Fibroblast of peridontal ligament (primary cell): ENCODE data around the gene DENND1B.
"Not testable (repeated sequence)": the region's sequence is repeated elsewhere in the genome, so short reads cannot be mapped to it uniquely, and the experiment has no call there.

ENCODE experiments used
- DNase-seq: peaks from one replicate; pipeline ENCODE4 v3.0.0-alpha.2; 2010; ENCODE audit errors: extremely low read depth

Gene DENND1B

GRCh38 chr1:197745911-197746310, 29.4 kb downstream of the DENND1B start:
- DNase-seq: no peak

- no peak for DNase-seq
These were observed 30.3 kb downstream of the DENND1B start for GRCh38 chr1:197744979-197745378.

GRCh38 chr1:197743578-197743977, 31.7 kb downstream of the DENND1B start:
- no peak for DNase-seq

GRCh38 chr1:197740992-197741391, 34.3 kb downstream of the DENND1B start:
- no peak for DNase-seq

GRCh38 chr1:197738927-197739326, 36.4 kb downstream of the DENND1B start:
- no peak for DNase-seq

- DNase-seq: no peak
These were observed 37.4 kb downstream of the DENND1B start for GRCh38 chr1:197737916-197738315.

GRCh38 chr1:197736685-197737084, 38.6 kb downstream of the DENND1B start:
- DNase-seq: peak; percentile 59

DNA sequence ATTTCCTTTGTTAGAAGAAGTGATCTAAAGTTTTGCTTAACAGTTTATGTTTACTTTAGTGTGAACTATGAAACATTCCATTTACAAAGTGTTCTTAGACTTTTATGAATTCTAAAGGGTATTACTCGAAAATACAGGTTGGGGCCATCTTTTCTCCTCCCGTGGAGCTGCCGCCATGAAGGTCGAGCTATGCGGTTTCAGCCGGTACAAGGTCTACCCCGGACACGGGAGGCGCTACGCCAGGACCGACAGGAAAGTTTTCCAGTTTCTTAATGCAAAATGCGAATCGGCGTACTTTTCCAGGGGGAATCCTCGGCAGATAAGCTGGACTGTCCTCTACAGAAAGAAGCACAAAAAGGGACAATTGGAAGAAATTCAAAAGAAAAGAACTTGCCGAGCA, 39.8 kb downstream of the DENND1B start:
- no peak for DNase-seq

- no peak for DNase-seq
These were observed 42.0 kb downstream of the DENND1B start for GRCh38 chr1:197733324-197733723.

- no peak for DNase-seq
These were observed 43.1 kb downstream of the DENND1B start for GRCh38 chr1:197732187-197732586.

- no peak for DNase-seq
These were observed 43.8 kb downstream of the DENND1B start for GRCh38 chr1:197731449-197731848.

GRCh38 chr1:197725976-197726375, 49.3 kb downstream of the DENND1B start:
- DNase-seq: no peak

- DNase-seq: peak; percentile 49
These were observed 50.2 kb downstream of the DENND1B start for GRCh38 chr1:197725044-197725443.

- DNase-seq: no peak
These were observed 59.5 kb downstream of the DENND1B start for GRCh38 chr1:197715806-197716205.

DNA sequence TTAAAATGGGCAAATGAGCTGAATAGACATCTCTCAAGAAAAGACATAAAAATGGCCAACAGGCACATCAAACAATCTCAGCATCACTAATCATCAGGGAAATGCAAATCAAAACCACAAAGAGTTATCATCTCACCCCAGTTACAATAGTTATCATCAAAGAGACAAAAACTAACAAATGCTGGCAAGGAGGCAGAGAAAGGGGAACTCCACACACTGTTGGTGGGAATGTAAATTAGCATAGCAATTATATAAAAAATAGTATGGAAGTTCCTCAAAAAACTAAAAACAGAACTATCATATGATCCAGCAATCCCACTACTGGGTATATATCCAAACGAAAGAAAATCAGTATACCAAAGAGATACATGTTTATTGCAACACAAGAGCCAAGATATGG, 68.7 kb downstream of the DENND1B start:
- DNase-seq: no peak

DNA sequence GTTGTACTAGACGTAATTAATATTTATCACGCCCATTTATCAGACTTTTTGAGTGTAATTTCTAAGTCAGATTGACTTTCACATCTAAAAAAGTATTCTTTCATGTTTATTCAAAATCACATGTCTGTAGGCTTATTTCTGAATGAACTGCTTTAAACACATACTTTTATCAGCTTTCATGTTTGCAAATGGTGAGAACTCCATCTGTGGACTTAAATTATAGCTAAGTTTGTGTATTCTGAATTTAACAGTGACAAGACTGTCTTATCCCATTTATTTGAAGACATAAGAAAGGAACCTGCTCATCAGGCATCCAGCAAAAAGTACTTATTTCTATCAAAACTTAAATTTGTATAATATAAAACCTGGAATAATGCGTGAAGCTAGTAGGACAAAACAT, 69.3 kb downstream of the DENND1B start:
- no peak for DNase-seq

DNA sequence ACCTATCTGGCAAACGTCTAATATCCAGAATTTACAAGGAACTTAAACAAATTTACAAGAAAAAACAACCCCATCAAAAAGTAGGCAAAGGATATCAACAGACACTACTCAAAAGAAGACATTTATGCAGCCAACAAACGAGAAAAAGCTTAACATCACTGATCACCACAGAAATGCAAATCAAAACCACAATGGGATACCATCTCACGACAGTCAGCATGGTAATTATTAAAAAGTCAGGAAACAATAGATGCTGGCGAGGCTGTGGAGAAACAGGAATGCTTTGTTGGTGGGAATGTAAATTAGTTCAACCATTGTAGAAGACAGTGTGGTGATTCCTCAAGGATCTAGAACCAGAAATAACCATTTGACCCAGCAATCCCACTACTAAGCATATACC, 74.6 kb downstream of the DENND1B start:
- not testable (repeated sequence) for DNase-seq

- no peak for DNase-seq
These were observed 78.9 kb downstream of the DENND1B start for GRCh38 chr1:197696372-197696771.

GRCh38 chr1:197695961-197696360, 79.3 kb downstream of the DENND1B start:
- peak; percentile 33 for DNase-seq

GRCh38 chr1:197692965-197693364, 82.3 kb downstream of the DENND1B start:
- peak; percentile 60 for DNase-seq

DNA sequence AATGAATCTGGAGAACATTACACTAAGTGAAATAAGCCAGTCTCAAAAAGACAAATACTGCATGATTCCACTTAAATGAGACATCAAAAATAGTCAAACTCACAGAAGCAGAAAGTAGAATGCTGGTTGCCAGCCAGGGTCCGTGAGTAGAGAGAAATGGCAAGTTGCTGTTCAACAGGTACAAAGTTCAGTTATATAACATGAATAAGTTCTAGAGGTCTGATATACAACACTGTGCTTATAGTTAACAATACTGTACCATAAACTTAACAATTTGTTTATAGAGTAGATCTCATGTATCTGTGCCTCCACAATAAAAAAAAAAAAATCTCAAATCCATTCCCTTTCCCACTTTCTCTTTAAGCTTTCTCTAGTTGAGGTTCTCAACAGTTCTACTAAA, 83.5 kb downstream of the DENND1B start:
- no peak for DNase-seq

GRCh38 chr1:197690074-197690473, 85.2 kb downstream of the DENND1B start:
- DNase-seq: no peak

DNA sequence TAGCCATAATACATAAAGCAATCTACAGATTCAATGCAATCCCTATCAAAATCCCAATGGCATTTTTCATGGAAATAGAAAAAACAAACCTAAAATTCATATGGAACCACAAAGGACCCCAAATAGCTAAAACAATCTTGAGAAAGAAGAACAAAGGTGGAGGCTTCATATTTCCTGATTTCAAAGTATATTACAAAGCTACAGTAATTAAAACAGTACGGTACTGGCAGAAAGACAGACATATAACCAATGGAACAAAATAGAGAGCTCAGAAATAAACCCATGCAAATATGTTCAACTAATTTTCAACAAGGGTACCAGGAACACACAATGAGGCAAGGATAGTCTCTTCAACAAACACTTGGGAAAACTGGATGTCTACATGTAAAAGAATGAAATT, 87.0 kb downstream of the DENND1B start:
- DNase-seq: no peak

DNA sequence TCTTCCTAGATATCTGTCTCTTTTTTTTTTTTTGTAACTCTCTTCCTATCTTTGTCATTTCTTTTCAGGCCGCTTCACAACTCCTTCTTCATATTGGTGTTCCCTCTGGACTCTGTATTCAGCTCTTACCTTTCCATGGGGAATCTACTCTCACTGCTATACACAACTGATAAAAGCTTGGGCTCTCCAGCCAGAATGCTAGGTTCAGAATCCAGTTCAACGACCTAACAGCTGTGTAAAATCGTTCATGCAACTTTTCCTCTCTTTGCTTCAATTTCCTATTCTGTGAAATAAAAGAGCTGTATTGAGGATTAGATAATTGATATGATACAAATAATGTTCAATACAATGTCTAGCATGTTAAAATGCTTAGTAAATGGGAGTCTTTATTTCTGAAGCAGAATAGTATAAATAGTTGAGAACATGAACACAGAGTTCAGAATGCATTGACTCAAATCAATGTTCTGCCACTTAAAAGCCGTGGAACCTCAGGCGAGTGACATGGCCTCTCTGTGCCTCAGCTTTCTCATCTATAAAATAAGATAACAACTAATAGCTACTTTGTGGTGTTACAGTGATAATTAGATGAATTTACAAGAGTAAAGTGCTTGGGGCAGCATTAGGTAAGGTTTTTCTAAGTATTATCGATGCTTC, 88.5 kb downstream of the DENND1B start:
- no peak for DNase-seq
